Fibroblast of lung (primary cell): Measurements from ENCODE around the gene PLA2G4F. TPM values are rescaled to one million over a fixed set of nuclear protein-coding genes. Genes with fewer than 3 reads are reported as not detected.

Experiments
- DNase-seq, 2 donors: peaks; one replicate each; pipeline versions ENCODE4 v3.0.0 to v3.0.0-alpha.2; 2010; ENCODE audit warnings: low read depth in 2 of 2
- H2AFZ ChIP-seq: 2 replicates; pipeline ENCODE4 v1.5.1; 2012; ENCODE audit warnings: low read length, control low read depth, inconsistent platforms
- H3K27ac ChIP-seq: 2 replicates; pipeline ENCODE4 v1.5.1; 2011; ENCODE audit warnings: low read length, control low read depth; ENCODE audit not compliant: insufficient read depth
- H3K27me3 ChIP-seq: 2 replicates; pipeline ENCODE4 v1.5.1; 2011; ENCODE audit warnings: mild to moderate bottlenecking, low read length; ENCODE audit not compliant: control insufficient read depth, insufficient read depth
- H3K36me3 ChIP-seq: 2 replicates; pipeline ENCODE4 v1.5.1; 2011; ENCODE audit warnings: low read length; ENCODE audit not compliant: control insufficient read depth, insufficient read depth
- H3K4me1 ChIP-seq: 2 replicates; pipeline ENCODE4 v1.5.1; 2011; ENCODE audit warnings: low read length; ENCODE audit not compliant: control insufficient read depth, insufficient read depth; ENCODE audit errors: extremely low read depth
- H3K4me2 ChIP-seq: 2 replicates; pipeline ENCODE4 v1.5.1; 2011; ENCODE audit warnings: low read length, control low read depth; ENCODE audit not compliant: insufficient read depth; ENCODE audit errors: extremely low read depth
- H3K4me3 ChIP-seq, 4 experiments: fragments of 200-600 bp in 1 of 4; sonication (generic) in 1 of 4; replicated peaks in 1 of 4; 2 replicates each; pipeline ENCODE4 v1.5.1; 2011 to 2016; ENCODE audit warnings: low read length in 4 of 4, low read depth in 3 of 4, mild to moderate bottlenecking in 3 of 4, control low read depth in 2 of 4, inconsistent platforms in 1 of 4, mixed read lengths in 1 of 4; ENCODE audit not compliant: insufficient read depth in 1 of 4; ENCODE audit errors: control extremely low read depth in 1 of 4
- H3K79me2 ChIP-seq: 2 replicates; pipeline ENCODE4 v1.5.1; 2012; ENCODE audit warnings: mild to moderate bottlenecking, low read length, inconsistent platforms; ENCODE audit not compliant: control insufficient read depth, insufficient read depth
- H3K9ac ChIP-seq: 2 replicates; pipeline ENCODE4 v1.5.1; 2011; ENCODE audit warnings: mild to moderate bottlenecking, low read length, control low read depth; ENCODE audit not compliant: insufficient read depth
- H3K9me3 ChIP-seq: 2 replicates; pipeline ENCODE4 v1.5.1; 2012; ENCODE audit warnings: low read depth, low read length; ENCODE audit not compliant: control insufficient read depth, insufficient read depth
- H4K20me1 ChIP-seq: 2 replicates; pipeline ENCODE4 v1.5.1; 2011; ENCODE audit warnings: low read length; ENCODE audit not compliant: control insufficient read depth, insufficient read depth; ENCODE audit errors: extremely low read depth
- CTCF ChIP-seq, 2 donors: IDR thresholded peaks in 1 of 2; conservative IDR thresholded peaks in 1 of 2; 1 replicate in 1 of 2; 2 replicates in 1 of 2; pipeline ENCODE4 v1.5.1; 2011 to 2012; ENCODE audit warnings: low read length in 2 of 2, control low read depth in 1 of 2, inconsistent platforms in 1 of 2, low read depth in 1 of 2, mild to moderate bottlenecking in 1 of 2
- EZH2 ChIP-seq: IDR thresholded peaks from 2 replicates; pipeline ENCODE4 v1.5.1; 2012; ENCODE audit warnings: low read length, control low read depth, mild to moderate bottlenecking; ENCODE audit errors: missing control alignments
- polyA plus RNA-seq, 2 donors: library from polyadenylated mRNA; depleted of rRNA in 1 of 2; stranded (reverse) in 1 of 2; unstranded in 1 of 2; fragments of >200 nt; gene quantifications; 2 replicates each; pipeline ENCODE4 v1.2.1, GENCODE V29; 2011 to 2012; ENCODE audit warnings: missing spikeins in 1 of 2
- total RNA-seq: library from RNA; depleted of rRNA; stranded (reverse); fragments of >200 nt; gene quantifications from 2 replicates; pipeline ENCODE4 v1.2.1, GENCODE V29; 2014

Gene PLA2G4F
- total and polyA plus RNA-seq, 2 donors (not counting 1 experiment from before 2014, with no cell fraction given) = not detected

GRCh38 chr15:42190370-42190769 lies 33.9 kb upstream of the PLA2G4F start:
- Histone ChIP-seq H3K36me3 (peaks cover 10% of the 10 kb centered on the region), H3K27ac (no peak overlapping the region), H3K4me2 (no peak overlapping the region), H3K27me3 (no peaks in the 10 kb centered on the region), H3K79me2 (no peaks in the 10 kb centered on the region), H3K4me1 (no peaks in the 10 kb centered on the region), H4K20me1 (no peaks in the 10 kb centered on the region), H3K4me3 (no peak overlapping the region), H2AFZ (no peak overlapping the region), H3K9ac (no peak overlapping the region), H3K9me3 (no peaks in the 10 kb centered on the region)
- DNase-seq = no peak
- TF ChIP-seq CTCF (conservative IDR thresholded peaks at IDR 0.05 in 1 of 2, IDR thresholded peaks at IDR 0.05 in 1 of 2; ENCODE audit: low read depth in 1 of 2, low read length in 2 of 2) (no peak), EZH2 (no peak)

GRCh38 chr15:42185801-42186200 lies 29.4 kb upstream of the PLA2G4F start:
- no peak overlapping the region for H3K9ac ChIP-seq
- no peaks in the 10 kb centered on the region for H3K4me1 ChIP-seq

GRCh38 chr15:42184736-42185135 lies 28.3 kb upstream of the PLA2G4F start:
- Histone ChIP-seq H3K79me2 (no peaks in the 10 kb centered on the region), H3K9me3 (no peaks in the 10 kb centered on the region), H3K4me3 (no peak overlapping the region), H4K20me1 (no peaks in the 10 kb centered on the region), H3K4me2 (no peak overlapping the region), H3K27ac (no peak overlapping the region), H3K9ac (no peak overlapping the region), H3K36me3 (peaks cover 13% of the 10 kb centered on the region), H3K27me3 (no peaks in the 10 kb centered on the region), H3K4me1 (no peaks in the 10 kb centered on the region), H2AFZ (no peak overlapping the region)
- DNase-seq = no peak
- TF ChIP-seq EZH2 (no peak), CTCF (conservative IDR thresholded peaks at IDR 0.05 in 1 of 2, IDR thresholded peaks at IDR 0.05 in 1 of 2; ENCODE audit: low read depth in 1 of 2, low read length in 2 of 2) (no peak)

More at GRCh38 chr15:42185801-42186200, 29.4 kb upstream of the PLA2G4F start:
- Histone ChIP-seq H3K4me2 (no peak overlapping the region), H3K27me3 (no peaks in the 10 kb centered on the region), H3K36me3 (peaks cover 13% of the 10 kb centered on the region), H3K9me3 (no peaks in the 10 kb centered on the region), H2AFZ (no peak overlapping the region), H4K20me1 (no peaks in the 10 kb centered on the region), H3K79me2 (no peaks in the 10 kb centered on the region), H3K27ac (no peak overlapping the region), H3K4me3 (no peak overlapping the region)
- no peak for TF ChIP-seq CTCF (conservative IDR thresholded peaks at IDR 0.05 in 1 of 2, IDR thresholded peaks at IDR 0.05 in 1 of 2; ENCODE audit: low read depth in 1 of 2, low read length in 2 of 2)
- TF ChIP-seq EZH2 = no peak
- no peak for DNase-seq
